B cell (primary cell): ENCODE data around the gene DUXB. TPM values are rescaled to one million over a fixed set of nuclear protein-coding genes. Genes with fewer than 3 reads are reported as not detected.

Experiments
- ATAC-seq: fragments of 200-7000 bp; cut with Tn5 transposase; one replicate; pipeline ENCODE4 v1.10.0; 2021; ENCODE audit warnings: low read depth, mild to moderate bottlenecking, moderate number of reproducible peaks, moderate library complexity
- CTCF ChIA-PET: fragments of 350-600 bp; sonication (Branson Sonifier 250); formaldehyde crosslinking; loops from one replicate; lab custom pipeline; 2021; ENCODE audit warnings: antibody characterized with exemption, inconsistent platforms; lab: Charles Lee
- POLR2A ChIA-PET: fragments of 350-600 bp; sonication (Branson Sonifier 250); formaldehyde crosslinking; loops from one replicate; lab custom pipeline; 2021; ENCODE audit warnings: antibody characterized with exemption; lab: Charles Lee
- DNase-seq: peaks from one replicate; pipeline ENCODE4 v3.0.0; 2013
- H2AFZ ChIP-seq: 2 replicates; pipeline ENCODE4 v1.6.1; 2012; ENCODE audit warnings: mild to moderate bottlenecking, low read depth, low read length; ENCODE audit not compliant: insufficient read depth, poor library complexity, severe bottlenecking
- H3K27ac ChIP-seq, 2 donors: 1 replicate in 1 of 2; 2 replicates in 1 of 2; pipeline ENCODE4 v1.5.1; 2012 to 2013; ENCODE audit warnings: low read length in 2 of 2, mild to moderate bottlenecking in 2 of 2, moderate library complexity in 1 of 2
- H3K27me3 ChIP-seq, 4 experiments: fragments of 200-600 bp in 1 of 4; sonication (generic) in 1 of 4; replicated peaks in 1 of 4; 1 replicate in 2 of 4; 2 replicates in 2 of 4; pipeline versions ENCODE4 v1.6.1 to v1.7.0; 2013 to 2016; ENCODE audit warnings: low read length in 3 of 4, mild to moderate bottlenecking in 2 of 4, mixed read lengths in 1 of 4, moderate library complexity in 1 of 4; ENCODE audit not compliant: insufficient read depth in 4 of 4, control insufficient read depth in 3 of 4; ENCODE audit errors: control extremely low read depth in 1 of 4
- H3K36me3 ChIP-seq, 2 experiments: replicated peaks in 1 of 2; 1 replicate in 1 of 2; 2 replicates in 1 of 2; pipeline versions ENCODE4 v1.6.1 to v1.7.1; 2013; ENCODE audit warnings: low read length in 1 of 2; ENCODE audit not compliant: insufficient read depth in 2 of 2, control insufficient read depth in 1 of 2; ENCODE audit errors: control extremely low read depth in 1 of 2, extremely low read depth in 1 of 2
- H3K4me1 ChIP-seq, 2 donors: fragments of 200-600 bp in 1 of 2; sonication (generic) in 1 of 2; 1 replicate in 1 of 2; 2 replicates in 1 of 2; pipeline versions ENCODE4 v1.5.1 to v1.6.1; 2013 to 2017; ENCODE audit warnings: low read length in 2 of 2; ENCODE audit not compliant: control insufficient read depth in 2 of 2, insufficient read depth in 2 of 2
- H3K4me2 ChIP-seq: replicated peaks from 2 replicates; pipeline ENCODE3; 2012; ENCODE audit warnings: mild to moderate bottlenecking, low read depth, low read length; ENCODE audit not compliant: poor library complexity, severe bottlenecking
- H3K4me3 ChIP-seq, 5 experiments: fragments of 200-600 bp in 1 of 5; sonication (generic) in 1 of 5; 1 replicate in 3 of 5; 2 replicates in 2 of 5; pipeline versions ENCODE4 v1.5.1 to v1.7.0; 2011 to 2016; ENCODE audit warnings: low read length in 4 of 5, mild to moderate bottlenecking in 4 of 5, low read depth in 2 of 5, control low read depth in 1 of 5, moderate library complexity in 1 of 5; ENCODE audit not compliant: insufficient read depth in 1 of 5; ENCODE audit errors: control extremely low read depth in 1 of 5, extremely low read depth in 1 of 5
- H3K79me2 ChIP-seq: fragments of 200-600 bp; sonication (generic); one replicate; pipeline ENCODE4 v1.6.0; 2016; ENCODE audit warnings: low read length; ENCODE audit not compliant: control insufficient read depth, insufficient read depth
- H3K9ac ChIP-seq: fragments of 200-600 bp; sonication (generic); 2 replicates; pipeline ENCODE4 v1.6.1; 2017; ENCODE audit warnings: mild to moderate bottlenecking, low read length, moderate library complexity
- H3K9me3 ChIP-seq, 3 donors: one replicate each; pipeline versions ENCODE4 v1.6.1 to v1.7.1; 2013; ENCODE audit warnings: low read length in 2 of 3; ENCODE audit not compliant: control insufficient read depth in 2 of 3, insufficient read depth in 1 of 3; ENCODE audit errors: control extremely low read depth in 1 of 3
- H4K20me1 ChIP-seq: 2 replicates; pipeline ENCODE4 v1.6.0; 2012; ENCODE audit warnings: mild to moderate bottlenecking, low read length; ENCODE audit not compliant: insufficient read depth, control insufficient read depth, poor library complexity, severe bottlenecking
- H3K27ac Mint-ChIP-seq: one replicate; pipeline ENCODE4 v1.8.0; 2021; ENCODE audit warnings: mixed read lengths
- H3K27me3 Mint-ChIP-seq: one replicate; pipeline ENCODE4 v1.8.0; 2021; ENCODE audit warnings: mixed read lengths
- H3K4me1 Mint-ChIP-seq: one replicate; pipeline ENCODE4 v1.8.0; 2021; ENCODE audit warnings: mixed read lengths
- H3K4me3 Mint-ChIP-seq: one replicate; pipeline ENCODE4 v1.8.0; 2021; ENCODE audit warnings: mixed read lengths
- H3K9me3 Mint-ChIP-seq: one replicate; pipeline ENCODE4 v1.8.0; 2022; ENCODE audit warnings: mixed read lengths; ENCODE audit not compliant: insufficient read depth
- EZH2 ChIP-seq: IDR thresholded peaks from 2 replicates; pipeline ENCODE4 v1.6.1; 2012; ENCODE audit warnings: borderline replicate concordance, low read depth, mild to moderate bottlenecking, moderate library complexity, low read length; ENCODE audit not compliant: insufficient read depth, poor library complexity, severe bottlenecking
- WGBS: methylation state at CpG from one replicate; pipeline ENCODE4 v1.1.5; 2013; ENCODE audit warnings: missing lambda C conversion rate; ENCODE audit not compliant: insufficient coverage; 5-methylcytosine and 5-hydroxymethylcytosine counted together
- intact Hi-C: fragments of 100-400 bp; cut with micrococcal nuclease; formaldehyde crosslinking; loops from one replicate; pipeline ENCODE4 v1.10.0; 2022
- polyA plus RNA-seq: library from polyadenylated mRNA; depleted of rRNA; stranded (reverse); fragments of >200 nt; gene quantifications from 2 replicates; pipeline ENCODE4 v1.2.3, GENCODE V29; 2012
- total RNA-seq, 2 donors: library from RNA; stranded (reverse); fragments of 120-200 nt in 1 of 2; gene quantifications; 1 replicate in 1 of 2; 2 replicates in 1 of 2; pipeline versions ENCODE4 v1.2.3 to v1.2.4, GENCODE V29; 2013 to 2022
- TF ChIP-seq, protein P1 (sequence below): fragments of 200-600 bp; IDR thresholded peaks from one replicate; pipeline ENCODE4 v1.8.0; 2022; ENCODE audit warnings: antibody characterized with exemption, mild to moderate bottlenecking

DUXB gene
- total and polyA plus RNA-seq, 2 donors (not counting 1 experiment from before 2014, with no cell fraction given) = not detected

DNA sequence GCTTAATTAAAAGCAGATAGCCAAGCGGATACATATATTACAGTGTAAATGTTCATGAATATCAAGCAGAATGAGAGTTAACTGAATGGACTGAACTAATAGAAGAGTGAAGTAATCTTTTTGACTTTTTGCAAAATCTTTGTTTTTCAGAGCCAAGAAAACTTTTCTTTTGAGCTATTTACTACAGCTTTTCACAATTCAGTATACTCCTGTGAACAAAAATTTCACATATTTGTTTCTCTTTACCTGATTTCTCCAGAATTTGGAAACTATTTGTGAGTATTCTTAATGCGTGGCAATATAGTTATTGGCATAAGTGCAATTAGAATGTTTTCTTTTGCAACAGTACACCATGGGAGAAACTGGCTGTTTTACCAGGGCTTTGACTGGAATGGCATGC, 9.1 kb upstream of the DUXB start:
- intact Hi-C loops = no loop called here
- Histone ChIP-seq H3K9ac (no peak overlapping the region), H3K27ac (no peak overlapping the region), H2AFZ (no peak overlapping the region), H3K4me2 (no peak overlapping the region), H4K20me1 (no peaks in the 10 kb centered on the region), H3K9me3 (peaks cover 2 to 21% (median 15%) of the 10 kb centered on the region in 3 donors), H3K79me2 (no peaks in the 10 kb centered on the region), H3K4me1 (no peaks in the 10 kb centered on the region), H3K27me3 (peaks cover 0 to 4% (median 0%) of the 10 kb centered on the region in 4 experiments), H3K36me3 (no peaks in the 10 kb centered on the region), H3K4me3 (no peak overlapping the region)
- ChIA-PET CTCF (no interaction called here), POLR2A (no interaction called here)
- no peaks in the 10 kb centered on the region for H3K4me1 Mint-ChIP-seq
- H3K9me3 Mint-ChIP-seq = peaks cover 8% of the 10 kb centered on the region
- H3K27me3 Mint-ChIP-seq = peaks cover 11% of the 10 kb centered on the region
- no peak overlapping the region for H3K27ac Mint-ChIP-seq
- DNase-seq (peak; percentile 5), ATAC-seq (no peak)
- no peak overlapping the region for H3K4me3 Mint-ChIP-seq
- WGBS = 100% methylated on average over 2 of the region's 2 CpGs
- TF ChIP-seq EZH2 = no peak
- TF ChIP-seq, protein P1, sequence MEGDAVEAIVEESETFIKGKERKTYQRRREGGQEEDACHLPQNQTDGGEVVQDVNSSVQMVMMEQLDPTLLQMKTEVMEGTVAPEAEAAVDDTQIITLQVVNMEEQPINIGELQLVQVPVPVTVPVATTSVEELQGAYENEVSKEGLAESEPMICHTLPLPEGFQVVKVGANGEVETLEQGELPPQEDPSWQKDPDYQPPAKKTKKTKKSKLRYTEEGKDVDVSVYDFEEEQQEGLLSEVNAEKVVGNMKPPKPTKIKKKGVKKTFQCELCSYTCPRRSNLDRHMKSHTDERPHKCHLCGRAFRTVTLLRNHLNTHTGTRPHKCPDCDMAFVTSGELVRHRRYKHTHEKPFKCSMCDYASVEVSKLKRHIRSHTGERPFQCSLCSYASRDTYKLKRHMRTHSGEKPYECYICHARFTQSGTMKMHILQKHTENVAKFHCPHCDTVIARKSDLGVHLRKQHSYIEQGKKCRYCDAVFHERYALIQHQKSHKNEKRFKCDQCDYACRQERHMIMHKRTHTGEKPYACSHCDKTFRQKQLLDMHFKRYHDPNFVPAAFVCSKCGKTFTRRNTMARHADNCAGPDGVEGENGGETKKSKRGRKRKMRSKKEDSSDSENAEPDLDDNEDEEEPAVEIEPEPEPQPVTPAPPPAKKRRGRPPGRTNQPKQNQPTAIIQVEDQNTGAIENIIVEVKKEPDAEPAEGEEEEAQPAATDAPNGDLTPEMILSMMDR = no peak

DNA sequence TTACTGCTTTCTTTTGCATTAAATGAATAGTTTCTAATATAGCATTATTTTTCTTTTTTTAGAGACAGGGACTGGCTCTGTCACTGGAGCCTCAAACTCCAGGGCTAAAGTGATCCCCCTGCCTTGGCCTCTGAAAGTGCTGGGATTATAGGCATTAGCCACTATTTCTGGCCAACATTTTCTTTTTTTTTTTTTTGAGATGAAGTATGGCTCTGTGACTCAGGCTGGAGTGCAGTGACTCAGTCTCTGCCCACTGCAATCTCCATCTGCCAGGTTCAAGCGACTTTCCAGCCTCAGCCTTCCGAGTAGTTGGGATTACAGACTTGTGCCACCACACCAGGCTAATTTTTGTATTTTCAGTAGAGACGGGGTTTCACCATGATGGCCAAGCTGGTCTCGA, 2.0 kb upstream of the DUXB start:
- TF ChIP-seq, protein P1 = no peak
- TF ChIP-seq EZH2 = no peak
- no peak overlapping the region for H3K4me2 ChIP-seq
- Mint-ChIP-seq H3K27ac (no peak overlapping the region), H3K4me1 (no peaks in the 10 kb centered on the region), H3K9me3 (no peaks in the 10 kb centered on the region), H3K27me3 (no peaks in the 10 kb centered on the region), H3K4me3 (no peak overlapping the region)
- H3K4me3 ChIP-seq = no peak overlapping the region
- POLR2A ChIA-PET = no interaction called here
- H4K20me1 ChIP-seq = no peaks in the 10 kb centered on the region
- CTCF ChIA-PET = no interaction called here
- H3K27me3 ChIP-seq = peaks cover 0 to 3% (median 0%) of the 10 kb centered on the region in 4 experiments
- no peak overlapping the region for H2AFZ ChIP-seq
- WGBS = 100% methylated on average over 3 of the region's 4 CpGs
- no peak overlapping the region for H3K9ac ChIP-seq
- H3K4me1 ChIP-seq = no peaks in the 10 kb centered on the region
- H3K9me3 ChIP-seq = no peaks in the 10 kb centered on the region
- no peaks in the 10 kb centered on the region for H3K79me2 ChIP-seq
- no peaks in the 10 kb centered on the region for H3K36me3 ChIP-seq
- intact Hi-C loops = no loop called here
- DNase-seq (no peak), ATAC-seq (no peak)
- H3K27ac ChIP-seq = no peak overlapping the region
